CD4-positive, alpha-beta T cell treated with Interleukin-17A for 1 hour (primary cell): ENCODE data around the gene SLC13A2.

Experiments
- DNase-seq: peaks from one replicate; pipeline ENCODE4 v3.0.0-alpha.2; 2020

SLC13A2 gene

GRCh38 chr17:28470914-28471366 lies 2.5 kb upstream of the SLC13A2 start:
- DNase-seq, result no peak

GRCh38 chr17:28471531-28472342 lies 1.7 kb upstream of the SLC13A2 start:
- no peak for DNase-seq

- no peak for DNase-seq
Measured at GRCh38 chr17:28472871-28473497, 460 bp upstream of the SLC13A2 start.

- DNase-seq, result no peak
Measured at GRCh38 chr17:28474111-28474531, 677 bp downstream of the SLC13A2 start.

- no peak for DNase-seq
Measured at GRCh38 chr17:28475151-28475900, 1.9 kb downstream of the SLC13A2 start.

GRCh38 chr17:28476076-28476865 lies 2.8 kb downstream of the SLC13A2 start:
- no peak for DNase-seq

- DNase-seq, result no peak
Measured at GRCh38 chr17:28477928-28478327, 4.5 kb downstream of the SLC13A2 start.

- DNase-seq, result no peak
Measured at GRCh38 chr17:28478712-28479615, 5.5 kb downstream of the SLC13A2 start.

- DNase-seq, result no peak
Measured at GRCh38 chr17:28480278-28480677, 6.8 kb downstream of the SLC13A2 start.

- DNase-seq, result no peak
Measured at GRCh38 chr17:28480799-28481571, 7.5 kb downstream of the SLC13A2 start.

GRCh38 chr17:28482551-28483199 lies 9.2 kb downstream of the SLC13A2 start:
- no peak for DNase-seq

GRCh38 chr17:28484296-28484695 lies 10.9 kb downstream of the SLC13A2 start:
- DNase-seq, result no peak

- DNase-seq, result no peak
Measured at GRCh38 chr17:28485049-28485448, 11.6 kb downstream of the SLC13A2 start.

GRCh38 chr17:28487881-28488532 lies 14.6 kb downstream of the SLC13A2 start:
- no peak for DNase-seq

GRCh38 chr17:28488533-28489276 lies 15.3 kb downstream of the SLC13A2 start:
- DNase-seq, result no peak

GRCh38 chr17:28491286-28491685 lies 17.8 kb downstream of the SLC13A2 start:
- no peak for DNase-seq

GRCh38 chr17:28491860-28492259 lies 18.4 kb downstream of the SLC13A2 start:
- DNase-seq, result no peak

- no peak for DNase-seq
Measured at GRCh38 chr17:28492352-28493310, 19.2 kb downstream of the SLC13A2 start.
